LNCaP clone FGC (cell line): Measurements from ENCODE around the gene PGPEP1.
"Not testable (repeated sequence)": the region's sequence is repeated elsewhere in the genome, so short reads cannot be mapped to it uniquely, and the experiment has no call there.

Experiments
- DNase-seq: peaks from one replicate; pipeline ENCODE4 v3.0.0-alpha.2; 2011; ENCODE audit warnings: low read depth
- H3K4me3 ChIP-seq: 2 replicates; pipeline ENCODE4 v1.5.1; 2011; ENCODE audit warnings: mild to moderate bottlenecking, low read depth, low read length, control low read depth
- TF ChIP-seq, protein P1 (sequence below): IDR thresholded peaks from 2 replicates; pipeline ENCODE4 v1.5.1; 2012; ENCODE audit warnings: mild to moderate bottlenecking; ENCODE audit not compliant: control insufficient read depth, insufficient read depth; ENCODE audit errors: extremely low read depth

The PGPEP1 gene

GRCh38 chr19:18321734-18322102 lies 18.7 kb upstream of the PGPEP1 start:
- TF ChIP-seq, protein P1, sequence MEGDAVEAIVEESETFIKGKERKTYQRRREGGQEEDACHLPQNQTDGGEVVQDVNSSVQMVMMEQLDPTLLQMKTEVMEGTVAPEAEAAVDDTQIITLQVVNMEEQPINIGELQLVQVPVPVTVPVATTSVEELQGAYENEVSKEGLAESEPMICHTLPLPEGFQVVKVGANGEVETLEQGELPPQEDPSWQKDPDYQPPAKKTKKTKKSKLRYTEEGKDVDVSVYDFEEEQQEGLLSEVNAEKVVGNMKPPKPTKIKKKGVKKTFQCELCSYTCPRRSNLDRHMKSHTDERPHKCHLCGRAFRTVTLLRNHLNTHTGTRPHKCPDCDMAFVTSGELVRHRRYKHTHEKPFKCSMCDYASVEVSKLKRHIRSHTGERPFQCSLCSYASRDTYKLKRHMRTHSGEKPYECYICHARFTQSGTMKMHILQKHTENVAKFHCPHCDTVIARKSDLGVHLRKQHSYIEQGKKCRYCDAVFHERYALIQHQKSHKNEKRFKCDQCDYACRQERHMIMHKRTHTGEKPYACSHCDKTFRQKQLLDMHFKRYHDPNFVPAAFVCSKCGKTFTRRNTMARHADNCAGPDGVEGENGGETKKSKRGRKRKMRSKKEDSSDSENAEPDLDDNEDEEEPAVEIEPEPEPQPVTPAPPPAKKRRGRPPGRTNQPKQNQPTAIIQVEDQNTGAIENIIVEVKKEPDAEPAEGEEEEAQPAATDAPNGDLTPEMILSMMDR, result no peak
- H3K4me3 ChIP-seq, result peak overlapping the region; percentile 92
- no peak for DNase-seq

- peak overlapping the region; percentile 92 for H3K4me3 ChIP-seq
- TF ChIP-seq, protein P1, result peak; percentile 27
- no peak for DNase-seq
These were observed 18.1 kb upstream of the PGPEP1 start for GRCh38 chr19:18322318-18322758.

DNA sequence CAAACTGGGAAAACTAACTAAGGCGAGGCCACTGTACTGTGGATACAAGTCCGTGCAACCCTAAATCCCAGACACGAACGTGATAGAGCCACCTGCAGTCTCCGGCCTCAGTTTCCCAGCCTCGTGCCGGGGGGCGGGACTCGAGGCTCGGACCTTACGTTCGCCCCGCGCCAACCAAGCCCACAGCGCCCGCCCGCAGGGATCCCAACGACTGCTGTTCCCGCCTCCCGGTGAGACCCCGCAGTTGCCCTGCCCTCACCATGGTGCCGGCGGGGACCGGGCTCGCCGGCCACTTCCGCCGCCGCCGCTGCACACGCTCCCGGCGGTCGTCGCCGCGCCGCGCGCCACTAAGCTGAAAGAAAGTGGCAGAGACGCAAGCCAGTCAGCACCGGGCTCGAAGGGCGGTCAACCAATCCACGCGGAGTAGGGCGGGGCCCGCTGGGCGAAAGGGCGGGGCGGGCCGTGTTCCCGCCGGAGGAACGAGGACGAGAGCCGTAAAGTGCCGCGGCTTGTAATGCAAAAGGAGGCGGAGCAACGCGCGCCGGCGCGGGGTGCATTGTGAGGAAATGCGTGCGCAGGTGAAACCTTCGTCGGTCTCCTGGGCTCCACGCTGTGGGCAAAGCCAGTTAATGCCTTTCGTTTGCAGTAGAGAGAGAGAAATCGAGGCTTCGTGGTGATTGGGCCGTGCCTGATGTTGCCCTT lies 17.5 kb upstream of the PGPEP1 start, which contains the start of gene LSM4:
Gene LSM4 (minus strand): TSS at position 318 of the 702 bp plus-strand sequence. CDS start 56 bp downstream, at position 262.
- TF ChIP-seq, protein P1, result peak; percentile 40
- DNase-seq, result peak; percentile 96
- H3K4me3 ChIP-seq, result peak within 1 kb of the TSS; percentile 92

GRCh38 chr19:18324373-18324731 lies 16.0 kb upstream of the PGPEP1 start:
- H3K4me3 ChIP-seq, DNase-seq: not testable (repeated sequence)

DNA sequence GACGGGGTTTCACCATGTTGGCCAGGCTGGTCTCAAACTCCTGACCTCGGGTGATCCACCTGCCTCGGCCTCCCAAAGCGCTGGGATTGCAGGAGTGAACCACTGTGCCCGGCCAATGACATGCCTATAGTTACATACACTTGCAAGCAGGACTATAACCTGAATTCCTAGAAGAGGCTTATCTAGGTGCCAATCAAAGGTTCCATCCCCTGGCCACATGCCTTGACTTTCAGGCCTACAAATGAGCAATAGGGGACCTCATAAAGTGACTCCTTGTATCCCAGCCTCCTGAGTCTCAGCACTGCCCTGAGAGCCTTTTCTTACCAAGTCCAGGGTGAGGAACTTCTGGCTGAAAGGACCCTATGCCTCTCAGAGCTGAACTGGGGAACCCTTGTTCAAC lies 13.6 kb upstream of the PGPEP1 start:
- DNase-seq, result no peak
- TF ChIP-seq, protein P1, result no peak
- no peak overlapping the region for H3K4me3 ChIP-seq

- peak; percentile 92 for DNase-seq
- H3K4me3 ChIP-seq, result peak overlapping the region; percentile 57
- TF ChIP-seq, protein P1, result peak; percentile 63
These were observed 11.9 kb upstream of the PGPEP1 start for GRCh38 chr19:18328340-18329034.

GRCh38 chr19:18329035-18329376 lies 11.4 kb upstream of the PGPEP1 start:
- TF ChIP-seq, protein P1, result no peak
- H3K4me3 ChIP-seq, result peak overlapping the region; percentile 57
- no peak for DNase-seq
